Measurements from ENCODE around the gene ERICH6.
"Not testable (repeated sequence)": the region's sequence is repeated elsewhere in the genome, so short reads cannot be mapped to it uniquely, and the experiment has no call there.

Gene ERICH6

GRCh38 chr3:150626148-150626930, 77.4 kb downstream of the ERICH6 start:
- no peak for DNase-seq (ENCODE audit: low read depth, low spot score)
- no peak overlapping the region for H3K27ac ChIP-seq

GRCh38 chr3:150623945-150624344, 79.8 kb downstream of the ERICH6 start:
- no peak for DNase-seq (ENCODE audit: low read depth, low spot score)
- no peak overlapping the region for H3K27ac ChIP-seq

GRCh38 chr3:150622955-150623354, 80.8 kb downstream of the ERICH6 start:
- DNase-seq (ENCODE audit: low read depth, low spot score); H3K27ac ChIP-seq: not testable (repeated sequence)

GRCh38 chr3:150620002-150620689, 83.6 kb downstream of the ERICH6 start:
- no peak for DNase-seq (ENCODE audit: low read depth, low spot score)
- no peak overlapping the region for H3K27ac ChIP-seq

GRCh38 chr3:150613709-150614480, 89.8 kb downstream of the ERICH6 start:
- no peak overlapping the region for H3K27ac ChIP-seq

GRCh38 chr3:150613034-150613433, 90.7 kb downstream of the ERICH6 start:
- H3K27ac ChIP-seq = no peak overlapping the region

More at GRCh38 chr3:150613709-150614480, 89.8 kb downstream of the ERICH6 start:
- DNase-seq (ENCODE audit: low read depth, low spot score) = no peak

GRCh38 chr3:150612494-150612893, 91.2 kb downstream of the ERICH6 start:
- no peak for DNase-seq (ENCODE audit: low read depth, low spot score)
- no peak overlapping the region for H3K27ac ChIP-seq

More at GRCh38 chr3:150613034-150613433, 90.7 kb downstream of the ERICH6 start:
- DNase-seq (ENCODE audit: low read depth, low spot score) = no peak

- no peak for DNase-seq (ENCODE audit: low read depth, low spot score)
- no peak overlapping the region for H3K27ac ChIP-seq
Observed at GRCh38 chr3:150611666-150612065, 92.1 kb downstream of the ERICH6 start.

- no peak for DNase-seq (ENCODE audit: low read depth, low spot score)
- peak overlapping the region; percentile 7 for H3K27ac ChIP-seq
Observed at GRCh38 chr3:150610785-150611184, 92.9 kb downstream of the ERICH6 start.

- DNase-seq (ENCODE audit: low read depth, low spot score) = no peak
- H3K27ac ChIP-seq = no peak overlapping the region
Observed at GRCh38 chr3:150609988-150610387, 93.7 kb downstream of the ERICH6 start.

Measured in epithelial cell of prostate (primary cell).